ENCODE measurements around the gene S100A6.
A peak's percentile ranks its signal among the peaks of the same experiment; 100 is the strongest.

The S100A6 gene

GRCh38 chr1:153490272-153491051 lies 45.3 kb downstream of the S100A6 start:
- peaks cover 5 to 19% (median 10%) of the 10 kb centered on the region in 5 donors for H3K4me1 ChIP-seq (ENCODE audit: control insufficient read depth in 5 of 5, insufficient read depth in 5 of 5, low read length in 5 of 5)
- H3K27ac ChIP-seq (ENCODE audit: low read depth, low read length), result peak overlapping the region; percentile 55

GRCh38 chr1:153488731-153489130 lies 47.1 kb downstream of the S100A6 start:
- Histone ChIP-seq H3K9ac (ENCODE audit: low read length in 5 of 5) (no peak overlapping the region), H3K9me3 (ENCODE audit: control insufficient read depth in 5 of 5, low read length in 5 of 5) (no peaks in the 10 kb centered on the region), H3K4me1 (ENCODE audit: control insufficient read depth in 5 of 5, insufficient read depth in 5 of 5, low read length in 5 of 5) (peaks cover 5 to 19% (median 10%) of the 10 kb centered on the region in 5 donors), H3K27ac (ENCODE audit: low read depth, low read length) (no peak overlapping the region), H3K36me3 (ENCODE audit: control insufficient read depth in 5 of 5, insufficient read depth in 5 of 5, low read length in 5 of 5) (no peaks in the 10 kb centered on the region), H3K4me3 (ENCODE audit: low read depth in 1 of 5, low read length in 5 of 5) (no peak overlapping the region), H3K27me3 (ENCODE audit: control insufficient read depth in 5 of 5, insufficient read depth in 4 of 5, low read length in 5 of 5) (peaks cover 0 to 10% (median 4%) of the 10 kb centered on the region in 5 donors)

More at GRCh38 chr1:153490272-153491051, 45.3 kb downstream of the S100A6 start:
- Histone ChIP-seq H3K9ac (ENCODE audit: low read length in 5 of 5) (peak overlapping the region in 2 of 5 donors; percentile 42 to 59), H3K9me3 (ENCODE audit: control insufficient read depth in 5 of 5, low read length in 5 of 5) (no peaks in the 10 kb centered on the region), H3K4me3 (ENCODE audit: low read depth in 1 of 5, low read length in 5 of 5) (no peak overlapping the region), H3K36me3 (ENCODE audit: control insufficient read depth in 5 of 5, insufficient read depth in 5 of 5, low read length in 5 of 5) (no peaks in the 10 kb centered on the region), H3K27me3 (ENCODE audit: control insufficient read depth in 5 of 5, insufficient read depth in 4 of 5, low read length in 5 of 5) (no peaks in the 10 kb centered on the region)

- peaks cover 0 to 11% (median 5%) of the 10 kb centered on the region in 5 donors for H3K27me3 ChIP-seq (ENCODE audit: control insufficient read depth in 5 of 5, insufficient read depth in 4 of 5, low read length in 5 of 5)
- H3K36me3 ChIP-seq (ENCODE audit: control insufficient read depth in 5 of 5, insufficient read depth in 5 of 5, low read length in 5 of 5), result no peaks in the 10 kb centered on the region
- peaks cover 5 to 19% (median 10%) of the 10 kb centered on the region in 5 donors for H3K4me1 ChIP-seq (ENCODE audit: control insufficient read depth in 5 of 5, insufficient read depth in 5 of 5, low read length in 5 of 5)
- H3K27ac ChIP-seq (ENCODE audit: low read depth, low read length), result no peak overlapping the region
- no peak overlapping the region for H3K9ac ChIP-seq (ENCODE audit: low read length in 5 of 5)
- H3K4me3 ChIP-seq (ENCODE audit: low read depth in 1 of 5, low read length in 5 of 5), result no peak overlapping the region
- no peaks in the 10 kb centered on the region for H3K9me3 ChIP-seq (ENCODE audit: control insufficient read depth in 5 of 5, low read length in 5 of 5)
Observed at GRCh38 chr1:153487707-153488106, 48.1 kb downstream of the S100A6 start.

GRCh38 chr1:153485863-153486262 lies 49.9 kb downstream of the S100A6 start:
- Histone ChIP-seq H3K27me3 (ENCODE audit: control insufficient read depth in 5 of 5, insufficient read depth in 4 of 5, low read length in 5 of 5) (peaks cover 0 to 11% (median 8%) of the 10 kb centered on the region in 5 donors), H3K4me3 (ENCODE audit: low read depth in 1 of 5, low read length in 5 of 5) (no peak overlapping the region), H3K4me1 (ENCODE audit: control insufficient read depth in 5 of 5, insufficient read depth in 5 of 5, low read length in 5 of 5) (peaks cover 5 to 13% (median 9%) of the 10 kb centered on the region in 5 donors), H3K9me3 (ENCODE audit: control insufficient read depth in 5 of 5, low read length in 5 of 5) (no peaks in the 10 kb centered on the region), H3K27ac (ENCODE audit: low read depth, low read length) (no peak overlapping the region), H3K36me3 (ENCODE audit: control insufficient read depth in 5 of 5, insufficient read depth in 5 of 5, low read length in 5 of 5) (no peaks in the 10 kb centered on the region), H3K9ac (ENCODE audit: low read length in 5 of 5) (no peak overlapping the region)
